Peyer's patch (tissue), 4 donors: ENCODE data around the gene METTL1. TPM values are rescaled to one million over a fixed set of nuclear protein-coding genes. Genes with fewer than 3 reads are reported as not detected.

Source experiments
- DNase-seq, 3 donors: peaks; one replicate each; pipeline ENCODE4 v3.0.0-alpha.2; 2017 to 2019
- H3K27ac ChIP-seq, 4 donors: fragments of 200-600 bp; sonication (generic); one replicate each; pipeline ENCODE4 v1.5.1; 2016 to 2019
- H3K27me3 ChIP-seq, 2 donors: fragments of 200-600 bp; sonication (generic); one replicate each; pipeline ENCODE4 v1.5.1; 2019
- H3K36me3 ChIP-seq, 3 donors: fragments of 200-600 bp; sonication (generic); one replicate each; pipeline ENCODE4 v1.5.1; 2016 to 2019
- H3K4me1 ChIP-seq, 4 donors: fragments of 200-600 bp; sonication (generic); one replicate each; pipeline ENCODE4 v1.5.1; 2016 to 2019
- H3K4me3 ChIP-seq, 4 donors: fragments of 200-600 bp; sonication (generic); 1 replicate in 3 of 4; 2 replicates in 1 of 4; pipeline ENCODE4 v1.5.1; 2016 to 2019; ENCODE audit warnings: mild to moderate bottlenecking in 1 of 4
- H3K9me3 ChIP-seq, 4 donors: fragments of 200-600 bp; sonication (generic); one replicate each; pipeline ENCODE4 v1.5.1; 2016 to 2019; ENCODE audit warnings: mild to moderate bottlenecking in 1 of 4
- POLR2A ChIP-seq, 2 donors: fragments of 450-650 bp; IDR thresholded peaks; one replicate each; pipeline ENCODE4 v1.5.1; 2017; ENCODE audit warnings: antibody characterized with exemption in 2 of 2, mild to moderate bottlenecking in 2 of 2, moderate library complexity in 2 of 2
- total RNA-seq, 4 donors: library from RNA; depleted of rRNA; stranded (reverse); fragments of >200 nt; gene quantifications; one replicate each; pipeline ENCODE4 v1.1.0, GENCODE V29; 2016
- TF ChIP-seq, protein P1 (sequence below), 6 experiments: fragments of 450-650 bp in 4 of 6; fragments of 200-600 bp in 2 of 6; sonication (generic) in 1 of 6; IDR thresholded peaks; one replicate each; pipeline ENCODE4 v1.5.1; 2017 to 2019; ENCODE audit warnings: antibody characterized with exemption in 6 of 6, mild to moderate bottlenecking in 3 of 6, moderate library complexity in 1 of 6

The METTL1 gene
- total RNA-seq, 4 donors from 2014 or later = 1.2 to 26.4 (median 8.0) TPM

DNA sequence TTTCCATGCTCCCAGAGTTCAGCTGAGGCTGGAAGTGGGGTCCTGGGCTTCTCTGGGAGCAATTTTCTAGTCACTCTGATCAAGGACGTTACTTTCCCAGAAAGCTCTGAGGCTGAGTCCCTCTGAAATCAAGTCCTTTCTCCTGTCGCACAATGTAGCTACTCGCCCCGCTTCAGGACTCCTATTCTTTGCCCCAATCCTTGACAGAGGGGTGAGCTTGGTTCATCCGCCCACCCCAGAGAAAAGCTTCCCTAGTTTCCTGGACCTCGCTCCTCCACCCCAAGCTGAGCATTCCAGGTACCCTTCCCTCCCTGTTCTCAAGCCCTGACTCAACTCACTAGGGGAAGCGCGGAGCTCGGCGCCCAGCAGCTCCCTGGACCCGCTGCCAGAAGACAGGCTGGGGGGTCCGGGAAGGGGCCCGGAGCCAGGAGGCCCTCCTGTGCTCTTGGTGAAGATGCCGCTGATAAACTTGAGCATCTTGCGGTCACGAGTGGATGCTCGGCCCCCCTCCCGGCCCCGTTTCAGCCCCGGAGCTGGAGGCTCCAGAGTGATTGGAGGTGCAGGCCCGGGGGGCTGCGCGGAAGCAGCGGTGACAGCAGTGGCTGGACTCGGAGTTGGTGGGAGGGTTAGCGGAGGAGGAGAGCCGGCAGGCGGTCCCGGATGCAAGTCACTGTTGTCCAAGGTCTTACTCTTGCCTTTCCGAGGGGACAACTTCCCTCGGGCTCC lies 35.0 kb downstream of the METTL1 start:
- Histone ChIP-seq H3K4me1 (peaks cover 0 to 32% (median 15%) of the 10 kb centered on the region in 4 donors), H3K27ac (no peak overlapping the region), H3K36me3 (peaks cover 0 to 6% (median 0%) of the 10 kb centered on the region in 3 donors), H3K27me3 (peaks cover 0 to 50% of the 10 kb centered on the region in 2 donors), H3K4me3 (no peak overlapping the region), H3K9me3 (no peaks in the 10 kb centered on the region)
- TF ChIP-seq, protein P1, sequence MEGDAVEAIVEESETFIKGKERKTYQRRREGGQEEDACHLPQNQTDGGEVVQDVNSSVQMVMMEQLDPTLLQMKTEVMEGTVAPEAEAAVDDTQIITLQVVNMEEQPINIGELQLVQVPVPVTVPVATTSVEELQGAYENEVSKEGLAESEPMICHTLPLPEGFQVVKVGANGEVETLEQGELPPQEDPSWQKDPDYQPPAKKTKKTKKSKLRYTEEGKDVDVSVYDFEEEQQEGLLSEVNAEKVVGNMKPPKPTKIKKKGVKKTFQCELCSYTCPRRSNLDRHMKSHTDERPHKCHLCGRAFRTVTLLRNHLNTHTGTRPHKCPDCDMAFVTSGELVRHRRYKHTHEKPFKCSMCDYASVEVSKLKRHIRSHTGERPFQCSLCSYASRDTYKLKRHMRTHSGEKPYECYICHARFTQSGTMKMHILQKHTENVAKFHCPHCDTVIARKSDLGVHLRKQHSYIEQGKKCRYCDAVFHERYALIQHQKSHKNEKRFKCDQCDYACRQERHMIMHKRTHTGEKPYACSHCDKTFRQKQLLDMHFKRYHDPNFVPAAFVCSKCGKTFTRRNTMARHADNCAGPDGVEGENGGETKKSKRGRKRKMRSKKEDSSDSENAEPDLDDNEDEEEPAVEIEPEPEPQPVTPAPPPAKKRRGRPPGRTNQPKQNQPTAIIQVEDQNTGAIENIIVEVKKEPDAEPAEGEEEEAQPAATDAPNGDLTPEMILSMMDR (IDR thresholded peaks at IDR 0.05) = no peak
- no peak for TF ChIP-seq POLR2A (IDR thresholded peaks at IDR 0.05)
- DNase-seq = no peak

DNA sequence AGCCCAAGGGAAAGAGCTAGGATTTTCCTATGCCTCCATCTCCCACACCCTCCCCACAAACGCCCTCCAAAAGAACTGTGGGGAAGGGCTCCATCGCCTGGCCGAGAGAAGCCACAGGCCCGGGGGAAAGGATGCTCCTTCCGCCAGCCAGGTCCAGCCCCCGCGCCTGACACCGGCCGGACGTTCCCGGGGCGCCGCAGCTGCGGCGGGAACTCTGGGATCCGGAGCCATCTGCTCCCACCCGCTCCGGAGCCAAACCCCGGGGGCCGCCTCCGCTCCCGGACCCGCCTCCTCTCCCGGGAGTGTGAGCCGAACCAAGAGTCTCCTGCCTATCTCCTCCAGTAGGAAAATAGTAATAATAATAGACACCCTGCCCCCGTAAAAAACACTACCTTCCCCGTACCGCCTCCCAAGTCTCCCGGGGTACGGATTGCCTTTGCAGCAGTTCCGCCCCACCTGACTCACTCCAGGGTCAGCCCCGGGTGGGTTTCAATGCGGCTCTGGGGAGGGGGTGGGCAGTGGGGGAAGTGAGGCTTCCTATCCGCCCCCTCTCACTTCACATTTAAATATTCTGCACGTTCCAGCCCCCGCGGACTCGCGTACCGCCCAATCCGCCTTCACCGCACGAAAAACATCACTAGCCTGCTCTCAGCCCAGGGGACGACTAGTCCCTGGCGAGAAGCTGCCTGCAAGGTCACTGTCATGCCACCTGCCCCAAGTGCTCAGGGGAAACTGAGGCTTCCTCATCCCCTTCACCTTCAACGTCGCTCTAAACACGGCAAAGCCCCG lies 35.8 kb downstream of the METTL1 start:
- no peaks in the 10 kb centered on the region for H3K9me3 ChIP-seq
- peaks cover 0 to 32% (median 15%) of the 10 kb centered on the region in 4 donors for H3K4me1 ChIP-seq
- DNase-seq = peak in 1 of 3 donors; percentile 52
- H3K27ac ChIP-seq = no peak overlapping the region
- TF ChIP-seq, protein P1 (IDR thresholded peaks at IDR 0.05) = no peak
- H3K36me3 ChIP-seq = peaks cover 0 to 6% (median 0%) of the 10 kb centered on the region in 3 donors
- H3K27me3 ChIP-seq = peaks cover 0 to 50% of the 10 kb centered on the region in 2 donors
- H3K4me3 ChIP-seq = peak overlapping the region in 1 of 4 donors; percentile 0

DNA sequence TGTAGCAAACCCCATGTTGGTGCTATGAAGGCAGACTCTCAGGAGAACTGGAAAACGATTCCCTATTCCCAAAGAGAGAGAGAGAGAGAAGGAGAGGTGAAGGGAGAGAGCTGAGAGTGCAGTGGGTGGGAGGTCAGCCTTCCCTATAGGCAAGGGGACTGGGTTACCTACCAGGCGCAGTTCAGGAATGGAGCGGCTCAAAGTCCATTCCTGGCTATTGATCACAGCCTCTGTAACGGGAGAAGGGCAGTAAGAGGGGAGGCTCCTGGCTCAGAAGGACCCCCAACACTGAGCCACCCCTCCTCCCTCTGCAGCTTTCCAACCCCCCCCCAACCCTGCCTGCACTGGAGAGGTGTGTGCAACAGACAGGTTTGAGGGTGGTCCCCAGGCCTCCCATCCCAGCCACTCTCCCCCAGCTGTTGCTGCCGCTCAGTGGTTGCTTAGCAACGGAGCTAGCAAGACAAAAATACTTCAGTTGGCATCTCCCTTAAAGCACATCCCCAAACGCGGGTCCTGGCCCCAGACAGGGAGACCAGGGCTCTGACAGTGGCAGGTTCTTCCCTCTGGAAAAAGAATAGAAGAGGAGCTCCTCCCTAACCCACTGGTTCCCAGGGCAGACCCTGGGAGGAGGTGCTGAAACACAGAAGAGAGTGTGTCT lies 36.6 kb downstream of the METTL1 start:
- H3K27me3 ChIP-seq = peaks cover 0 to 50% of the 10 kb centered on the region in 2 donors
- no peak overlapping the region for H3K27ac ChIP-seq
- H3K9me3 ChIP-seq = no peaks in the 10 kb centered on the region
- TF ChIP-seq, protein P1 (IDR thresholded peaks at IDR 0.05) = no peak
- DNase-seq = peak in 1 of 3 donors; percentile 34
- H3K36me3 ChIP-seq = peaks cover 0 to 6% (median 0%) of the 10 kb centered on the region in 3 donors
- H3K4me3 ChIP-seq = no peak overlapping the region
- H3K4me1 ChIP-seq = peaks cover 0 to 32% (median 10%) of the 10 kb centered on the region in 4 donors

DNA sequence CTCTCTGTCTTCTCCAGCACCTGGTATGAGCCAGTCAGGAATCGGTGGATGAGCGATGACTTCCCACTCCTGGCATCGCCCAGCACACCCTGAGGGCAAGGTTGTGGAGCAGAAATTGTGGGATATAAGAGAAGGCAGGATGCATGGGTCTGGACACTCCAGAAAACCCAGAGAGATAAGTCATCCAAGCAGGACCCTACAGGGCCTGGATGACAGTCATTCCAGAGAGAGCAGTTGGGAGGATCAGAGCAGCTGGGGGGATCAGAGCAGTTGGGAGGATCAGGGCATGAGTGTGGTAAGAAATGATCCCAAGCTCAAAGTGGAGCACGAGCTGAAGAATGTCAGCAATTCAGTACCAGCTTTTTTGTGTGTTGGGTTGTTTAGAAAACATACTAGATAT lies 37.3 kb downstream of the METTL1 start:
- H3K4me3 ChIP-seq = no peak overlapping the region
- no peaks in the 10 kb centered on the region for H3K9me3 ChIP-seq
- no peak overlapping the region for H3K27ac ChIP-seq
- peaks cover 0 to 32% (median 5%) of the 10 kb centered on the region in 4 donors for H3K4me1 ChIP-seq
- peaks cover 0 to 48% of the 10 kb centered on the region in 2 donors for H3K27me3 ChIP-seq
- TF ChIP-seq POLR2A (IDR thresholded peaks at IDR 0.05) = no peak
- TF ChIP-seq, protein P1 (IDR thresholded peaks at IDR 0.05) = no peak
- no peak for DNase-seq
- H3K36me3 ChIP-seq = peaks cover 0 to 6% (median 0%) of the 10 kb centered on the region in 3 donors

DNA sequence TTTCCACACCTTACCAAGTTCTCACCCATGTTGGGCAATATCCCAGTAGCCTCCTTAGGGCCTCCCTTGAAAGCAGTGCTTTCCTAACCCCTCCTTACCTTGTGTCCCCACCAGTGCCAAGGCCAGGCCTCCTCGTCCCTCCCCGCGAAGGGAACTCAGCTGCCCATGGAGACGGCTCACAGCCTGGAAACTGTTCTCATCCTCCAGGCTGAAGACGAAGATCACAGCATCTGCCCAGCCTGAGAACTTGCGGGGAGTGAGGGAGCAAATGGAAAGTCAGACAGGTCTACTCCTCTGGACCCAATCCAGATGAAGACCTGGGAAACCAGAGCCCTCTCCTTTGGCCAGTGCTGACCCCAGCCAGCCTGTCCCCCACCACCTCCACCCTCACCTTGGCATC lies 38.0 kb downstream of the METTL1 start:
- Histone ChIP-seq H3K4me3 (no peak overlapping the region), H3K4me1 (peaks cover 0 to 32% (median 4%) of the 10 kb centered on the region in 4 donors), H3K9me3 (no peaks in the 10 kb centered on the region), H3K27ac (no peak overlapping the region), H3K27me3 (peaks cover 0 to 42% of the 10 kb centered on the region in 2 donors), H3K36me3 (peaks cover 0 to 6% (median 0%) of the 10 kb centered on the region in 3 donors)
- TF ChIP-seq POLR2A (IDR thresholded peaks at IDR 0.05) = no peak
- TF ChIP-seq, protein P1 (IDR thresholded peaks at IDR 0.05) = no peak
- no peak for DNase-seq
